NCI-H526 (cell line): ENCODE results near the gene TSNAX.
"Not testable (repeated sequence)": the region's sequence is repeated elsewhere in the genome, so short reads cannot be mapped to it uniquely, and the experiment has no call there.

Source experiments
- DNase-seq, 2 experiments: peaks; one replicate each; lab custom pipeline; 2025; lab: John Stamatoyannopoulos, UW

The TSNAX gene

GRCh38 chr1:231561647-231562383, 33.3 kb downstream of the TSNAX start:
- DNase-seq, result no peak

GRCh38 chr1:231563247-231563646, 34.8 kb downstream of the TSNAX start:
- DNase-seq, result no peak

GRCh38 chr1:231564373-231564772, 35.9 kb downstream of the TSNAX start:
- DNase-seq, result no peak

GRCh38 chr1:231566496-231566895, 38.0 kb downstream of the TSNAX start:
- DNase-seq, result no peak

GRCh38 chr1:231570262-231570661, 41.8 kb downstream of the TSNAX start:
- DNase-seq, result not testable (repeated sequence)

- DNase-seq, result no peak
These were observed 43.4 kb downstream of the TSNAX start for GRCh38 chr1:231571904-231572303.

GRCh38 chr1:231575472-231575871, 47.0 kb downstream of the TSNAX start:
- no peak for DNase-seq

- no peak for DNase-seq
These were observed 48.6 kb downstream of the TSNAX start for GRCh38 chr1:231576804-231577718.

GRCh38 chr1:231580874-231581273, 52.4 kb downstream of the TSNAX start:
- no peak for DNase-seq

GRCh38 chr1:231581859-231582258, 53.4 kb downstream of the TSNAX start:
- DNase-seq, result no peak

GRCh38 chr1:231583376-231583775, 54.9 kb downstream of the TSNAX start:
- DNase-seq, result no peak

- DNase-seq, result peak in 1 of 2 experiments; percentile 16
These were observed 55.6 kb downstream of the TSNAX start for GRCh38 chr1:231584117-231584516.

- DNase-seq, result no peak
These were observed 56.5 kb downstream of the TSNAX start for GRCh38 chr1:231584921-231585320.

- peak; percentile 10 to 55 for DNase-seq
These were observed 62.2 kb downstream of the TSNAX start for GRCh38 chr1:231590453-231591198.

- DNase-seq, result no peak
These were observed 63.0 kb downstream of the TSNAX start for GRCh38 chr1:231591466-231591865.

GRCh38 chr1:231592809-231593208, 64.3 kb downstream of the TSNAX start:
- DNase-seq, result no peak

GRCh38 chr1:231593264-231593663, 64.8 kb downstream of the TSNAX start:
- DNase-seq, result not testable (repeated sequence)

- DNase-seq, result no peak
These were observed 65.7 kb downstream of the TSNAX start for GRCh38 chr1:231594123-231594522.

- no peak for DNase-seq
These were observed 66.3 kb downstream of the TSNAX start for GRCh38 chr1:231594749-231595148.

GRCh38 chr1:231596337-231596791, 67.9 kb downstream of the TSNAX start:
- DNase-seq, result no peak

GRCh38 chr1:231597971-231598370, 69.5 kb downstream of the TSNAX start:
- DNase-seq, result no peak

GRCh38 chr1:231600458-231600976, 72.0 kb downstream of the TSNAX start:
- no peak for DNase-seq
